Fibroblast of the conjunctiva (primary cell): ENCODE data around the gene NPFFR1.
"Not testable (repeated sequence)": the region's sequence is repeated elsewhere in the genome, so short reads cannot be mapped to it uniquely, and the experiment has no call there.

Source experiments
- DNase-seq: peaks from one replicate; pipeline ENCODE4 v3.0.0-alpha.2; 2010; ENCODE audit warnings: low read depth

The NPFFR1 gene

GRCh38 chr10:70222811-70223447 lies 60.9 kb downstream of the NPFFR1 start:
- not testable (repeated sequence) for DNase-seq

- DNase-seq = no peak
Observed at GRCh38 chr10:70222340-70222794, 61.4 kb downstream of the NPFFR1 start.

- no peak for DNase-seq
Observed at GRCh38 chr10:70221030-70221429, 62.8 kb downstream of the NPFFR1 start.

GRCh38 chr10:70212879-70213278 lies 70.9 kb downstream of the NPFFR1 start:
- DNase-seq = peak; percentile 60

- DNase-seq = no peak
Observed at GRCh38 chr10:70212277-70212676, 71.5 kb downstream of the NPFFR1 start.

GRCh38 chr10:70206762-70207161 lies 77.0 kb downstream of the NPFFR1 start:
- DNase-seq = no peak

- DNase-seq = no peak
Observed at GRCh38 chr10:70201105-70201504, 82.7 kb downstream of the NPFFR1 start.

- no peak for DNase-seq
Observed at GRCh38 chr10:70198696-70199466, 84.9 kb downstream of the NPFFR1 start.
